Breast epithelium (tissue), 3 donors: ENCODE results near the gene GABPB1.

Experiments used
- CTCF ChIP-seq, 3 donors: fragments of 450-650 bp; IDR thresholded peaks; one replicate each; pipeline ENCODE4 v1.5.1; 2016 to 2017; ENCODE audit warnings: antibody characterized with exemption in 3 of 3, mild to moderate bottlenecking in 3 of 3, moderate library complexity in 3 of 3
- POLR2A ChIP-seq: fragments of 450-650 bp; IDR thresholded peaks from one replicate; pipeline ENCODE4 v1.6.1; 2016; ENCODE audit warnings: antibody characterized with exemption, mild to moderate bottlenecking, moderate library complexity
- POLR2AphosphoS5 ChIP-seq, 3 donors: sonication (generic); formaldehyde crosslinking; IDR thresholded peaks; one replicate each; pipeline ENCODE4 v1.6.1; 2017; ENCODE audit warnings: antibody characterized with exemption in 3 of 3

DNA sequence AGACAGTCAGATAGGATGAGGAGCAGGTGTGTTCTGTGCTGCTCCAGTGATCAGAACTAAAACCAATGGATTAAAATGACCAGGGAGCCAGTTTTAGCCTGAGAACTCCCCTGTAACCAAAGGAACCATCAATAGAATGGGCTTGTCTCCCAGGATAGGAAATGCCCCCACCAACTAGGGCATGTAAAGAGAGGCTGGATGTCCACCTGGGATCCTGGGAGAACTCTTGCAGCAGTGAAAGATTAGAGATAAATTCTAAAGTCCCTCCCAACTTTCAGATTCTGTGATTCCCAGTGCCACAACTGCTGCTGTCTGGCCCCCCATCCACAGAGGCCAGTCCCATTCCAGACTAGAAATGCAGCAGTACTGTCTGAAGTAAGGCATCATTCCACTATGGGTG is 123.2 kb downstream of the GABPB1 start:
- TF ChIP-seq POLR2A, result no peak
- no peak for TF ChIP-seq CTCF (IDR thresholded peaks at IDR 0.05)
- no peak for TF ChIP-seq POLR2AphosphoS5 (IDR thresholded peaks at IDR 0.05)
